HepG2 (cell line): ENCODE data around the gene PRKCG. TPM values are rescaled to one million over a fixed set of nuclear protein-coding genes. Genes with fewer than 3 reads are reported as not detected.
A peak's percentile ranks its signal among the peaks of the same experiment; 100 is the strongest.

Experiments
- ATAC-seq: fragments of 200-7000 bp; cut with Tn5 transposase; 3 replicates; pipeline ENCODE4 v1.9.1; 2020; ENCODE audit warnings: mild to moderate bottlenecking, moderate library complexity
- BruUV-seq: library from RNA; stranded (reverse); fragments of 400-500 nt; replicated peaks from 2 replicates; lab custom pipeline; 2021; lab: Mats Ljungman, UMichigan
- CTCF ChIA-PET: fragments of 300-600 bp; formaldehyde crosslinking; extraction: SDS; loops from one replicate; lab custom pipeline; 2021; ENCODE audit warnings: low total read pairs, inconsistent platforms, low intra/inter-chr PET ratio; lab: Yijun Ruan, JAX
- POLR2A ChIA-PET: fragments of 350-600 bp; sonication (Branson Sonifier 250); formaldehyde crosslinking; loops from one replicate; lab custom pipeline; 2020; ENCODE audit warnings: antibody characterized with exemption, inconsistent platforms; lab: Yijun Ruan, JAX
- DNase-seq: peaks from one replicate; pipeline ENCODE4 v3.0.0-alpha.2; 2015; ENCODE audit warnings: low spot score
- FAIRE-seq: peaks from 3 replicates; lab custom pipeline; 2011; peaks lifted over from hg19 to GRCh38; lab: Jason Lieb, UNC
- H2AFZ ChIP-seq: one replicate; pipeline ENCODE4 v1.6.1; 2011; ENCODE audit warnings: low read length, inconsistent platforms
- H3K27ac ChIP-seq: fragments of 300-600 bp; 3 replicates; pipeline ENCODE4 v1.8.0; 2011; ENCODE audit warnings: mixed run types, mild to moderate bottlenecking, mixed read lengths, low read length, inconsistent platforms; ENCODE audit not compliant: insufficient read depth; ENCODE audit errors: extremely low read length
- H3K27me3 ChIP-seq, 2 experiments: fragments of 200-600 bp in 1 of 2; 2 replicates in 1 of 2; 3 replicates in 1 of 2; pipeline versions ENCODE4 v1.6.0 to v1.8.0; 2011; ENCODE audit warnings: low read length in 2 of 2, mild to moderate bottlenecking in 2 of 2, moderate library complexity in 2 of 2, inconsistent platforms in 1 of 2; ENCODE audit not compliant: insufficient read depth in 2 of 2, control insufficient read depth in 1 of 2
- H3K36me3 ChIP-seq, 2 experiments: fragments of 200-600 bp in 1 of 2; replicated peaks in 1 of 2; 2 replicates in 1 of 2; 3 replicates in 1 of 2; pipeline versions ENCODE4 v1.5.1 to v1.8.0; 2011; ENCODE audit warnings: low read length in 2 of 2, inconsistent platforms in 1 of 2; ENCODE audit not compliant: insufficient read depth in 2 of 2, control insufficient read depth in 1 of 2
- H3K4me1 ChIP-seq: 2 replicates; pipeline ENCODE4 v1.5.1; 2012; ENCODE audit warnings: low read length, inconsistent platforms; ENCODE audit not compliant: insufficient read depth
- H3K4me2 ChIP-seq: 2 replicates; pipeline ENCODE4 v1.6.0; 2011; ENCODE audit warnings: low read depth, low read length, inconsistent platforms
- H3K4me3 ChIP-seq, 3 experiments: fragments of 200-600 bp in 1 of 3; sonication (generic), shearing (Covaris generic) in 1 of 3; replicated peaks in 1 of 3; 2 replicates each; pipeline ENCODE4 v1.5.1; 2011 to 2016; ENCODE audit warnings: low read length in 3 of 3, inconsistent platforms in 2 of 3, low read depth in 2 of 3, mild to moderate bottlenecking in 2 of 3, control low read depth in 1 of 3, mixed read lengths in 1 of 3; ENCODE audit not compliant: insufficient read depth in 1 of 3
- H3K79me2 ChIP-seq: one replicate; pipeline ENCODE4 v1.6.1; 2011; ENCODE audit warnings: low read length, inconsistent platforms; ENCODE audit not compliant: insufficient read depth
- H3K9ac ChIP-seq: 2 replicates; pipeline ENCODE4 v1.6.0; 2011; ENCODE audit warnings: mild to moderate bottlenecking, low read depth, low read length, inconsistent platforms; ENCODE audit not compliant: insufficient read depth
- H3K9me3 ChIP-seq: 2 replicates; pipeline ENCODE4 v1.5.1; 2012; ENCODE audit warnings: mild to moderate bottlenecking, low read length
- H4K20me1 ChIP-seq: 2 replicates; pipeline ENCODE4 v1.6.0; 2011; ENCODE audit warnings: inconsistent platforms, mild to moderate bottlenecking, low read length, moderate library complexity; ENCODE audit not compliant: insufficient read depth
- FOXM1 ChIP-seq: sonication (generic); formaldehyde crosslinking; IDR thresholded peaks from 2 replicates; pipeline ENCODE4 v1.5.0; 2020; ENCODE audit warnings: missing genetic modification reagents
- HNRNPH1 ChIP-seq: fragments of 200-400 bp; formaldehyde crosslinking; optimal IDR thresholded peaks from 2 replicates; pipeline ENCODE3; 2017; ENCODE audit warnings: mild to moderate bottlenecking, low read depth, low read length
- MXD3 ChIP-seq: IDR thresholded peaks from 2 replicates; pipeline ENCODE4 v1.6.1; 2016; ENCODE audit warnings: mild to moderate bottlenecking, missing biosample characterization, missing genetic modification reagents
- POLR2A ChIP-seq, 2 experiments: IDR thresholded peaks; 2 replicates each; pipeline ENCODE4 v1.6.1; 2011; ENCODE audit warnings: low read depth in 2 of 2, low read length in 2 of 2, mild to moderate bottlenecking in 1 of 2, moderate library complexity in 1 of 2; ENCODE audit not compliant: insufficient read depth in 1 of 2
- POLR2AphosphoS2 ChIP-seq: IDR thresholded peaks from 2 replicates; pipeline ENCODE4 v1.6.1; 2011; ENCODE audit warnings: low read depth, low read length, improper control_type of control experiment
- POLR2G ChIP-seq: fragments of 200-400 bp; formaldehyde crosslinking; IDR thresholded peaks from 2 replicates; pipeline ENCODE4 v1.6.1; 2018; ENCODE audit warnings: mild to moderate bottlenecking, low read depth, low read length, moderate library complexity
- RBFOX2 ChIP-seq: fragments of 200-400 bp; formaldehyde crosslinking; IDR thresholded peaks from 2 replicates; pipeline ENCODE4 v1.6.1; 2017; ENCODE audit warnings: low read depth, mild to moderate bottlenecking, low read length
- RNF2 ChIP-seq: fragments of 450-650 bp; conservative IDR thresholded peaks from 2 replicates; pipeline ENCODE4 v1.6.1; 2016; ENCODE audit warnings: low read depth
- SSRP1 ChIP-seq: IDR thresholded peaks from 2 replicates; pipeline ENCODE4 v1.6.1; 2016; ENCODE audit warnings: control low read depth
- ZNF253 ChIP-seq: sonication (generic); formaldehyde crosslinking; IDR thresholded peaks from 2 replicates; pipeline ENCODE4 v1.8.0; 2022; ENCODE audit warnings: mild to moderate bottlenecking, missing genetic modification reagents, borderline replicate concordance
- WGBS: methylation state at CpG from one replicate; pipeline ENCODE4 v1.1.6; 2017; ENCODE audit warnings: low lambda C conversion rate; 5-methylcytosine and 5-hydroxymethylcytosine counted together
- in situ Hi-C: cut with HindIII; loops from 2 replicates; pipeline ENCODE4 v1.10.0; 2017; ENCODE audit warnings: low pct_unique_long_range_greater_than_20kb; ENCODE audit not compliant: extremely low pct_ligation_motif_present
- intact Hi-C: fragments of 100-400 bp; cut with micrococcal nuclease; formaldehyde crosslinking; loops from one replicate; pipeline ENCODE4 v1.10.0; 2022; ENCODE audit not compliant: unreplicated experiment
- polyA plus RNA-seq, 8 experiments: library from polyadenylated mRNA; depleted of rRNA in 3 of 8; stranded (reverse) in 7 of 8; unstranded in 1 of 8; fragments of >200 nt; fragmentation: Illumina TruSeq in 4 of 8; extraction: Trizol in 4 of 8; gene quantifications; 2 replicates each; pipeline versions ENCODE4 v1.2.1 to v1.2.3, GENCODE V29; 2011 to 2016; ENCODE audit warnings: low read depth in 4 of 8, missing spikeins in 1 of 8, mixed read lengths in 1 of 8; ENCODE audit not compliant: insufficient read depth in 1 of 8
- total RNA-seq, 5 experiments: library from RNA; depleted of rRNA; stranded (reverse); fragments of >200 nt; fragmentation: Illumina TruSeq; extraction: Trizol; gene quantifications; 2 replicates each; pipeline ENCODE4 v1.2.3, GENCODE V29; 2016; ENCODE audit warnings: low read depth in 1 of 5
- TF ChIP-seq, protein P1 (sequence below): IDR thresholded peaks from 2 replicates; pipeline ENCODE4 v1.6.1; 2016; ENCODE audit warnings: low read depth, control low read depth

PRKCG gene
- total and polyA plus RNA-seq, 2 of the 13 experiments (the other 11 are each of a cell fraction or from before 2014, with no cell fraction given), result 0.02 to 0.03 TPM

- POLR2A ChIA-PET, result interaction anchor here (4.3 kb wide), 1 partner anchor 9 kb away, joined by 102 read pairs; the partner anchor contains the start of gene MYADM
- Histone ChIP-seq H3K4me3 (no peak overlapping the region), H4K20me1 (peaks cover 16% of the 10 kb centered on the region)
- intact Hi-C loops, result no loop called here
- no peak for ATAC-seq
- TF ChIP-seq MXD3 (CRISPR knock-in tag) (no peak), RNF2 (no peak), POLR2AphosphoS2 (peak; percentile 42), FOXM1 (CRISPR knock-in tag) (no peak), POLR2G (peak; percentile 40; the same call in 1 of the 2 replicates), ZNF253 (CRISPR knock-in tag) (no peak), HNRNPH1 (no peak), RBFOX2 (0 out of 2 replicates have a peak, but pooled peaks have one; percentile 16), SSRP1 (CRISPR knock-in tag) (no peak), POLR2A (IDR thresholded peaks at IDR 0.05; ENCODE audit: insufficient read depth in 1 of 2, low read depth in 2 of 2, low read length in 2 of 2) (peak in 1 of 2 experiments; percentile 36; a peak in 2 of 4 replicates)
- TF ChIP-seq, protein P1, sequence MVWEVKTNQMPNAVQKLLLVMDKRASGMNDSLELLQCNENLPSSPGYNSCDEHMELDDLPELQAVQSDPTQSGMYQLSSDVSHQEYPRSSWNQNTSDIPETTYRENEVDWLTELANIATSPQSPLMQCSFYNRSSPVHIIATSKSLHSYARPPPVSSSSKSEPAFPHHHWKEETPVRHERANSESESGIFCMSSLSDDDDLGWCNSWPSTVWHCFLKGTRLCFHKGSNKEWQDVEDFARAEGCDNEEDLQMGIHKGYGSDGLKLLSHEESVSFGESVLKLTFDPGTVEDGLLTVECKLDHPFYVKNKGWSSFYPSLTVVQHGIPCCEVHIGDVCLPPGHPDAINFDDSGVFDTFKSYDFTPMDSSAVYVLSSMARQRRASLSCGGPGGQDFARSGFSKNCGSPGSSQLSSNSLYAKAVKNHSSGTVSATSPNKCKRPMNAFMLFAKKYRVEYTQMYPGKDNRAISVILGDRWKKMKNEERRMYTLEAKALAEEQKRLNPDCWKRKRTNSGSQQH (CRISPR knock-in tag), result no peak
- TF ChIP-seq, all 625 proteins: peak for 4
- in situ Hi-C loops, result no loop called here
- H2AFZ ChIP-seq, result no peak overlapping the region
- DNase-seq (no peak), FAIRE-seq (no peak)
- peaks cover 0 to 5% of the 10 kb centered on the region in 2 experiments; a peak in 2 of 5 replicates for H3K27me3 ChIP-seq
- no peaks in the 10 kb centered on the region for H3K9me3 ChIP-seq
- H3K27ac ChIP-seq, result no peak overlapping the region
- no peak overlapping the region for H3K4me2 ChIP-seq
- H3K4me1 ChIP-seq, result peaks cover 17% of the 10 kb centered on the region
- H3K36me3 ChIP-seq, result peaks cover 9 to 38% of the 10 kb centered on the region in 2 experiments; a peak in 4 of 5 replicates
- WGBS, result 95% methylated on average over 17 of the region's 17 CpGs
- CTCF ChIA-PET, result no interaction called here
- no peak overlapping the region for H3K9ac ChIP-seq
- BruUV-seq, result TSS peak; percentile 58
- H3K79me2 ChIP-seq, result no peaks in the 10 kb centered on the region
Observed at GRCh38 chr19:53875602-53876325, 6.2 kb upstream of the PRKCG start.
